Neural progenitor cell (in vitro differentiated cells): ENCODE results near the gene CLECL1. TPM values are rescaled to one million over a fixed set of nuclear protein-coding genes. Genes with fewer than 3 reads are reported as not detected.

Experiments
- DNase-seq: peaks from one replicate; pipeline ENCODE4 v3.0.0-alpha.2; 2016; ENCODE audit warnings: low spot score
- H2AFZ ChIP-seq: fragments of 200-600 bp; sonication (generic); replicated peaks from 2 replicates; pipeline ENCODE4 v1.6.1; 2016; ENCODE audit warnings: antibody characterized with exemption
- H3F3A ChIP-seq: fragments of 200-600 bp; sonication (generic); 2 replicates; pipeline ENCODE4 v1.6.1; 2016; ENCODE audit warnings: antibody characterized with exemption, low read depth
- H3K27ac ChIP-seq: fragments of 200-600 bp; sonication (generic); 2 replicates; pipeline ENCODE4 v1.5.1; 2016; ENCODE audit warnings: mild to moderate bottlenecking
- H3K27me3 ChIP-seq: fragments of 200-600 bp; sonication (generic); 2 replicates; pipeline ENCODE4 v1.6.1; 2016; ENCODE audit warnings: mild to moderate bottlenecking, moderate library complexity
- H3K36me3 ChIP-seq: fragments of 200-600 bp; sonication (generic); 2 replicates; pipeline ENCODE4 v1.5.1; 2016
- H3K4me1 ChIP-seq: fragments of 200-600 bp; sonication (generic); 2 replicates; pipeline ENCODE4 v1.6.1; 2016; ENCODE audit warnings: mixed run types
- H3K4me2 ChIP-seq: fragments of 200-600 bp; sonication (generic); 2 replicates; pipeline ENCODE4 v1.6.1; 2016
- H3K4me3 ChIP-seq: fragments of 200-600 bp; sonication (generic); 2 replicates; pipeline ENCODE4 v1.5.1; 2016
- H3K79me2 ChIP-seq: fragments of 200-600 bp; sonication (generic); 2 replicates; pipeline ENCODE4 v1.6.1; 2016; ENCODE audit warnings: low read depth
- H3K9ac ChIP-seq: fragments of 200-600 bp; sonication (generic); 2 replicates; pipeline ENCODE4 v1.6.1; 2016
- H3K9me3 ChIP-seq: fragments of 200-600 bp; sonication (generic); 2 replicates; pipeline ENCODE4 v1.5.1; 2016; ENCODE audit warnings: low read depth
- H4K20me1 ChIP-seq: fragments of 200-600 bp; sonication (generic); 2 replicates; pipeline ENCODE4 v1.6.1; 2016; ENCODE audit warnings: low read depth
- H3K27ac Mint-ChIP-seq: 3 replicates; pipeline ENCODE4 v1.8.0; 2021; ENCODE audit warnings: mixed read lengths
- H3K27me3 Mint-ChIP-seq: 2 replicates; pipeline ENCODE4 v1.8.0; 2022; ENCODE audit warnings: low read depth, mild to moderate bottlenecking, inconsistent platforms, moderate library complexity, mixed read lengths; ENCODE audit not compliant: insufficient read depth
- H3K36me3 Mint-ChIP-seq: 3 replicates; pipeline ENCODE4 v1.8.0; 2021; ENCODE audit warnings: mixed read lengths
- H3K4me1 Mint-ChIP-seq: 3 replicates; pipeline ENCODE4 v1.8.0; 2021; ENCODE audit warnings: mixed read lengths
- H3K4me3 Mint-ChIP-seq: 3 replicates; pipeline ENCODE4 v1.8.0; 2021; ENCODE audit warnings: mild to moderate bottlenecking, moderate library complexity, mixed read lengths
- H3K9me3 Mint-ChIP-seq: 3 replicates; pipeline ENCODE4 v1.8.0; 2020; ENCODE audit warnings: mixed read lengths
- EZH2 ChIP-seq: fragments of 200-600 bp; sonication (generic); IDR thresholded peaks from 2 replicates; pipeline ENCODE4 v1.6.1; 2017; ENCODE audit warnings: antibody characterized with exemption, mild to moderate bottlenecking, moderate library complexity
- EZH2phosphoT487 ChIP-seq: fragments of 200-600 bp; sonication (generic); IDR thresholded peaks from 2 replicates; pipeline ENCODE4 v1.6.1; 2017; ENCODE audit warnings: antibody characterized with exemption
- total RNA-seq: library from RNA; depleted of rRNA; stranded (reverse); fragments of >200 nt; gene quantifications from 2 replicates; pipeline ENCODE4 v1.2.3, GENCODE V29; 2015; ENCODE audit warnings: low replicate concordance
- TF ChIP-seq, protein P1 (sequence below): fragments of 200-600 bp; sonication (generic); IDR thresholded peaks from 2 replicates; pipeline ENCODE4 v1.5.1; 2017; ENCODE audit warnings: antibody characterized with exemption, mild to moderate bottlenecking

CLECL1 gene
- total RNA-seq, 1 donor from 2014 or later: not detected

DNA sequence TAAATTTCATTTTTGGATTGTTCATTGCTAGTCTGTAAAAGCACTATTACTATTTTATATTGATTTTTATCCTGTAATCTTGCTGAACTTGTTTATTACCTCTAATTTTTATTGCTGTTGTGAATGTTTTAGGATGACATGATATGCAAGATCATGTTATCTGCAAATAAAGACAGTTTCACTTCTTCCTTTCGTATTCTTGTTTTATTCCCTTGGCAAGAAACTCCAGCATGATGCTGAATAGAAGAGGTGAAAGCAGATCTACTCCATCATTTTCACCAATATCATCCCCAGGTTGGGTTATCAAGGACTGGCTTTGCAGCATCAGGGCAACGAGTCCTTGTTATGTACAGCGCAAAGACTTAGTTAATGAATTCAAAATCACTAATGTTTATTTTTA lies 2.7 kb upstream of the CLECL1 start:
- H3K27me3 ChIP-seq: no peaks in the 10 kb centered on the region
- TF ChIP-seq EZH2phosphoT487: no peak
- TF ChIP-seq, protein P1, sequence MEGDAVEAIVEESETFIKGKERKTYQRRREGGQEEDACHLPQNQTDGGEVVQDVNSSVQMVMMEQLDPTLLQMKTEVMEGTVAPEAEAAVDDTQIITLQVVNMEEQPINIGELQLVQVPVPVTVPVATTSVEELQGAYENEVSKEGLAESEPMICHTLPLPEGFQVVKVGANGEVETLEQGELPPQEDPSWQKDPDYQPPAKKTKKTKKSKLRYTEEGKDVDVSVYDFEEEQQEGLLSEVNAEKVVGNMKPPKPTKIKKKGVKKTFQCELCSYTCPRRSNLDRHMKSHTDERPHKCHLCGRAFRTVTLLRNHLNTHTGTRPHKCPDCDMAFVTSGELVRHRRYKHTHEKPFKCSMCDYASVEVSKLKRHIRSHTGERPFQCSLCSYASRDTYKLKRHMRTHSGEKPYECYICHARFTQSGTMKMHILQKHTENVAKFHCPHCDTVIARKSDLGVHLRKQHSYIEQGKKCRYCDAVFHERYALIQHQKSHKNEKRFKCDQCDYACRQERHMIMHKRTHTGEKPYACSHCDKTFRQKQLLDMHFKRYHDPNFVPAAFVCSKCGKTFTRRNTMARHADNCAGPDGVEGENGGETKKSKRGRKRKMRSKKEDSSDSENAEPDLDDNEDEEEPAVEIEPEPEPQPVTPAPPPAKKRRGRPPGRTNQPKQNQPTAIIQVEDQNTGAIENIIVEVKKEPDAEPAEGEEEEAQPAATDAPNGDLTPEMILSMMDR: no peak
- TF ChIP-seq EZH2: no peak
- peaks cover 4% of the 10 kb centered on the region for H3K27me3 Mint-ChIP-seq
- H3K4me3 Mint-ChIP-seq: no peak overlapping the region
- no peak overlapping the region for H3K27ac Mint-ChIP-seq
- H3K27ac ChIP-seq: no peak overlapping the region
- no peaks in the 10 kb centered on the region for H3K4me1 Mint-ChIP-seq
- H4K20me1 ChIP-seq: no peaks in the 10 kb centered on the region
- no peaks in the 10 kb centered on the region for H3F3A ChIP-seq
- peaks cover 2% of the 10 kb centered on the region for H3K9me3 Mint-ChIP-seq
- H3K4me2 ChIP-seq: no peak overlapping the region
- no peaks in the 10 kb centered on the region for H3K36me3 Mint-ChIP-seq
- H3K79me2 ChIP-seq: no peaks in the 10 kb centered on the region
- no peaks in the 10 kb centered on the region for H3K4me1 ChIP-seq
- H3K4me3 ChIP-seq: no peak overlapping the region
- no peaks in the 10 kb centered on the region for H3K9me3 ChIP-seq
- H2AFZ ChIP-seq: no peak overlapping the region
- H3K9ac ChIP-seq: no peak overlapping the region
- no peak for DNase-seq
- no peaks in the 10 kb centered on the region for H3K36me3 ChIP-seq

DNA sequence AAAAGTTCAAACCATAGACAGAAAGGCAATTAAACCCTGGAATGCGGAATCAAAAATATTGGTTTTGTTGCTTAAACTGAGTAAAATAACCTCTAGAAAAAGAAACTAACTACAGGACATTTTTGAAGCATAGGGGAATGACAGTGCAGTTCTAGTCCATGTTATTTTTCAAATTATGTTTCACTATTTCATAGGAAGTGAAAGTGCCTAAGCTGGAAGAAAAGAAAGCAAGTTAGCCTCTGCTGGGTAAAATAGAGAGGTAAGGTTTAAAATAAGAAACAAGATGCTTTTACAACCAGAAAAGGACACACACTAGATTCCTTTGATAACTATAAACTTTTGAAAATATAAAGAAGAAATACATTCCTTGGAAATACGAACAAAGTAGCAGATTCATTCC lies 1.1 kb downstream of the CLECL1 start:
- no peak for TF ChIP-seq EZH2
- TF ChIP-seq, protein P1: no peak
- no peak for TF ChIP-seq EZH2phosphoT487
- no peak overlapping the region for H3K4me3 ChIP-seq
- H3K36me3 Mint-ChIP-seq: no peaks in the 10 kb centered on the region
- H3K36me3 ChIP-seq: no peaks in the 10 kb centered on the region
- no peaks in the 10 kb centered on the region for H3K4me1 ChIP-seq
- H3K79me2 ChIP-seq: no peaks in the 10 kb centered on the region
- H3K4me3 Mint-ChIP-seq: no peak overlapping the region
- H4K20me1 ChIP-seq: no peaks in the 10 kb centered on the region
- no peaks in the 10 kb centered on the region for H3F3A ChIP-seq
- H3K9ac ChIP-seq: no peak overlapping the region
- no peak overlapping the region for H3K27ac Mint-ChIP-seq
- no peaks in the 10 kb centered on the region for H3K9me3 ChIP-seq
- DNase-seq: no peak
- H3K27me3 ChIP-seq: no peaks in the 10 kb centered on the region
- H2AFZ ChIP-seq: no peak overlapping the region
- H3K4me2 ChIP-seq: no peak overlapping the region
- H3K4me1 Mint-ChIP-seq: no peaks in the 10 kb centered on the region
- no peaks in the 10 kb centered on the region for H3K9me3 Mint-ChIP-seq
- no peaks in the 10 kb centered on the region for H3K27me3 Mint-ChIP-seq
- H3K27ac ChIP-seq: no peak overlapping the region

DNA sequence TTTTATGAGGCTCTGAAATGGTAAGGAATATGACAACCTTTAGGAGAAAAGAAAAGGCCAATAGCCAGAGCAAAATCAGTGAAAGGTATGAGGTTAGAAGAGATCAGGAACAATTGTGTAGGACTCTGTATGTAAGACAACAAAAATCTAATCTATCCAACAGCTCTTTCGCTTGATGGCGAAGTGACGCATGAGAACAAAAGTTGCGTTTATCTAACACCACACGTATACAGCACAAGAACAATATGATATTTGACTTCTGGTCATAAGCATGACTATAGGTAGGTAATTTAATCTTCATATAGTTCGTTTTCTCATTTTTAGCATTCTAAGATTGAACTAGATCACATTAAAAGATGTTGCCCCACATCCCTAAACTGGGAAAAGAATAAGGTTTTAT lies 1.5 kb downstream of the CLECL1 start:
- Histone ChIP-seq H3K79me2 (no peaks in the 10 kb centered on the region), H3K4me3 (no peak overlapping the region), H2AFZ (no peak overlapping the region), H3K9me3 (no peaks in the 10 kb centered on the region), H4K20me1 (no peaks in the 10 kb centered on the region), H3K27ac (no peak overlapping the region), H3K27me3 (no peaks in the 10 kb centered on the region), H3F3A (no peaks in the 10 kb centered on the region), H3K9ac (no peak overlapping the region), H3K36me3 (no peaks in the 10 kb centered on the region), H3K4me1 (no peaks in the 10 kb centered on the region), H3K4me2 (no peak overlapping the region)
- Mint-ChIP-seq H3K27me3 (no peaks in the 10 kb centered on the region), H3K4me1 (no peaks in the 10 kb centered on the region), H3K9me3 (no peaks in the 10 kb centered on the region), H3K4me3 (no peak overlapping the region), H3K36me3 (no peaks in the 10 kb centered on the region), H3K27ac (no peak overlapping the region)
- DNase-seq: no peak
- TF ChIP-seq EZH2phosphoT487 (no peak), EZH2 (no peak)
- TF ChIP-seq, protein P1: no peak

DNA sequence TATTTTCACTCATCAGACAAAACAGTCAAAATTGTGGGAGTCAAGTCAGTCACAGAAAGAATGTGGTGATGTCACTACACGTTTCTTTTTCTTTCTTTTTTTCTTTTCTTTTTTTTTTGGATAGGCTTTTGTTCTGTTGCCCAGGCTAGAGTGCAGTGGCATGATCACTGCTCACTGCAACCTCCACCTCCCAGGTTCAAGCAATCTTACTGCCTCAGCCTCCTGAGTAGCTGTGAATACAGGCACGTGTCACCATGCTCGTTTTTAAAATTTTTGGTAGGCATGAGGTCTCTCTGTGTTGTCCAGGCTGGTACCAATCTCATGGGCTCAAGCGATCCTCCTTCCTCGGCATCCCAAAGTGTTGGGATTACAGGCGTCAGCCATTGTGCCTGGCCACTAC lies 2.3 kb downstream of the CLECL1 start:
- H3K36me3 Mint-ChIP-seq: no peaks in the 10 kb centered on the region
- TF ChIP-seq, protein P1: no peak

More for the DNA sequence above, 2.3 kb downstream of the CLECL1 start:
- Histone ChIP-seq H3K4me3 (no peak overlapping the region), H3K4me2 (no peak overlapping the region), H4K20me1 (no peaks in the 10 kb centered on the region), H3K27ac (no peak overlapping the region), H3K4me1 (no peaks in the 10 kb centered on the region), H3K79me2 (no peaks in the 10 kb centered on the region), H3F3A (no peaks in the 10 kb centered on the region), H3K27me3 (no peaks in the 10 kb centered on the region), H3K36me3 (no peaks in the 10 kb centered on the region), H2AFZ (peak overlapping the region; percentile 30), H3K9me3 (no peaks in the 10 kb centered on the region), H3K9ac (no peak overlapping the region)
- H3K27me3 Mint-ChIP-seq: no peaks in the 10 kb centered on the region
- no peak overlapping the region for H3K4me3 Mint-ChIP-seq
- H3K4me1 Mint-ChIP-seq: no peaks in the 10 kb centered on the region
- H3K27ac Mint-ChIP-seq: no peak overlapping the region
- no peak for DNase-seq
- no peaks in the 10 kb centered on the region for H3K9me3 Mint-ChIP-seq
